Measurements from ENCODE around the gene AGPAT1.
A peak's percentile ranks its signal among the peaks of the same experiment; 100 is the strongest.
"Not testable (repeated sequence)": the region's sequence is repeated elsewhere in the genome, so short reads cannot be mapped to it uniquely, and the experiment has no call there.

Gene AGPAT1

GRCh38 chr6:32187009-32187709 is 11.3 kb upstream of the AGPAT1 start:
- no peak for DNase-seq (ENCODE audit: low read depth in 2 of 2)

GRCh38 chr6:32186151-32186840 is 10.4 kb upstream of the AGPAT1 start:
- DNase-seq (ENCODE audit: low read depth in 2 of 2) = not testable (repeated sequence)

- DNase-seq (ENCODE audit: low read depth in 2 of 2) = peak in 1 of 2 donors; percentile 49
These were observed 9.8 kb upstream of the AGPAT1 start for GRCh38 chr6:32185681-32186131.

- DNase-seq (ENCODE audit: low read depth in 2 of 2) = no peak
These were observed 8.3 kb upstream of the AGPAT1 start, which contains the start of gene AGER for GRCh38 chr6:32184084-32184640. Gene AGER (minus strand): TSS chr6:32184253. CDS start chr6:32184222, 31 bp downstream.

GRCh38 chr6:32183483-32184083 is 7.7 kb upstream of the AGPAT1 start:
- no peak for DNase-seq (ENCODE audit: low read depth in 2 of 2)

GRCh38 chr6:32183030-32183429 is 7.1 kb upstream of the AGPAT1 start:
- DNase-seq (ENCODE audit: low read depth in 2 of 2) = no peak

- no peak for DNase-seq (ENCODE audit: low read depth in 2 of 2)
These were observed 6.7 kb upstream of the AGPAT1 start for GRCh38 chr6:32182555-32182981.

GRCh38 chr6:32181915-32182529 is 6.1 kb upstream of the AGPAT1 start:
- DNase-seq (ENCODE audit: low read depth in 2 of 2) = no peak

- no peak for DNase-seq (ENCODE audit: low read depth in 2 of 2)
These were observed 5.3 kb upstream of the AGPAT1 start for GRCh38 chr6:32181148-32181702.

GRCh38 chr6:32179766-32180405 is 4.0 kb upstream of the AGPAT1 start:
- DNase-seq (ENCODE audit: low read depth in 2 of 2) = no peak

GRCh38 chr6:32178547-32179440 is 2.9 kb upstream of the AGPAT1 start:
- DNase-seq (ENCODE audit: low read depth in 2 of 2) = no peak

- peak; percentile 75 to 87 for DNase-seq (ENCODE audit: low read depth in 2 of 2)
These were observed 2.1 kb upstream of the AGPAT1 start, which contains the start of gene RNF5 for GRCh38 chr6:32177788-32178546. Gene RNF5 (plus strand): TSS chr6:32178405. CDS start chr6:32178512, 107 bp downstream.

GRCh38 chr6:32177183-32177787 is 1.4 kb upstream of the AGPAT1 start:
- no peak for DNase-seq (ENCODE audit: low read depth in 2 of 2)

GRCh38 chr6:32176476-32177182 is 745 bp upstream of the AGPAT1 start:
- DNase-seq (ENCODE audit: low read depth in 2 of 2) = no peak

- no peak for DNase-seq (ENCODE audit: low read depth in 2 of 2)
These were observed 568 bp downstream of the AGPAT1 start for GRCh38 chr6:32175322-32175710.

GRCh38 chr6:32174416-32174815 is 1.5 kb downstream of the AGPAT1 start:
- no peak for DNase-seq (ENCODE audit: low read depth in 2 of 2)

GRCh38 chr6:32173051-32173727 is 2.7 kb downstream of the AGPAT1 start:
- no peak for DNase-seq (ENCODE audit: low read depth in 2 of 2)

GRCh38 chr6:32171234-32171633 is 4.7 kb downstream of the AGPAT1 start:
- no peak for DNase-seq (ENCODE audit: low read depth in 2 of 2)
